Effector CD4-positive, alpha-beta T cell (primary cell): ENCODE results near the gene JMY.

Experiments used
- DNase-seq: peaks from one replicate; pipeline ENCODE4 v3.0.0-alpha.2; 2020
- total RNA-seq: gene quantifications from one replicate; lab custom pipeline; 2026; lab: John Stamatoyannopoulos, UW

The JMY gene
- total RNA-seq: 554 reads per million, percentile 98 among the genes with 10 or more reads in this experiment

GRCh38 chr5:79235634-79236361 is at the start of gene JMY:
TSS of gene JMY (plus strand) at chr5:79236131. CDS start at chr5:79236651, 520 bp downstream.
- peak; percentile 84 for DNase-seq

GRCh38 chr5:79186455-79186854 is 49.5 kb upstream of the JMY start:
- DNase-seq: no peak

GRCh38 chr5:79189439-79190234 is 46.3 kb upstream of the JMY start:
- no peak for DNase-seq

- DNase-seq: no peak
These were observed 45.7 kb upstream of the JMY start for GRCh38 chr5:79190235-79190529.

- DNase-seq: no peak
These were observed 44.5 kb upstream of the JMY start for GRCh38 chr5:79191457-79191856.

- no peak for DNase-seq
These were observed 42.3 kb upstream of the JMY start for GRCh38 chr5:79193643-79194042.

GRCh38 chr5:79200573-79201183 is 35.3 kb upstream of the JMY start:
- no peak for DNase-seq

GRCh38 chr5:79201206-79201605 is 34.7 kb upstream of the JMY start:
- no peak for DNase-seq

GRCh38 chr5:79202076-79202475 is 33.9 kb upstream of the JMY start:
- no peak for DNase-seq

- DNase-seq: no peak
These were observed 30.0 kb upstream of the JMY start for GRCh38 chr5:79205965-79206364.

GRCh38 chr5:79206541-79206940 is 29.4 kb upstream of the JMY start:
- DNase-seq: no peak

- no peak for DNase-seq
These were observed 26.4 kb upstream of the JMY start for GRCh38 chr5:79209505-79209904.

- no peak for DNase-seq
These were observed 11.5 kb upstream of the JMY start for GRCh38 chr5:79224286-79224984.

GRCh38 chr5:79225026-79225425 is 10.9 kb upstream of the JMY start:
- no peak for DNase-seq

- DNase-seq: no peak
These were observed 10.5 kb upstream of the JMY start for GRCh38 chr5:79225441-79225840.

GRCh38 chr5:79227484-79228025 is 8.4 kb upstream of the JMY start:
- DNase-seq: no peak

GRCh38 chr5:79229357-79230174 is 6.4 kb upstream of the JMY start:
- DNase-seq: no peak

- DNase-seq: no peak
These were observed 684 bp upstream of the JMY start for GRCh38 chr5:79235261-79235633.

GRCh38 chr5:79236362-79236969 is 535 bp downstream of the JMY start:
- DNase-seq: peak; percentile 21

- peak; percentile 15 for DNase-seq
These were observed 1.2 kb downstream of the JMY start for GRCh38 chr5:79236970-79237739.
